Keratinocyte (primary cell): Measurements from ENCODE around the gene TNIP2.

Source experiments
- CTCF ChIP-seq, 3 experiments: IDR thresholded peaks in 1 of 3; conservative IDR thresholded peaks in 1 of 3; optimal IDR thresholded peaks in 1 of 3; 2 replicates in 2 of 3; 3 replicates in 1 of 3; pipeline versions ENCODE3 to v1.5.1; 2011; ENCODE audit warnings: low read length in 3 of 3, mild to moderate bottlenecking in 3 of 3, moderate library complexity in 2 of 3, control low read depth in 1 of 3, inconsistent platforms in 1 of 3; ENCODE audit not compliant: insufficient read depth in 2 of 3; ENCODE audit errors: extremely low read depth in 1 of 3
- EZH2 ChIP-seq: IDR thresholded peaks from one replicate; pipeline ENCODE4 v1.6.1; 2012; ENCODE audit warnings: inconsistent platforms, mild to moderate bottlenecking, low read length, moderate library complexity

GRCh38 chr4:2788101-2788500 lies 32.0 kb upstream of the TNIP2 start:
- TF ChIP-seq EZH2, result no peak
- no peak for TF ChIP-seq CTCF (optimal IDR thresholded peaks at IDR 0.05 in 1 of 3, IDR thresholded peaks at IDR 0.05 in 1 of 3, conservative IDR thresholded peaks at IDR 0.05 in 1 of 3; ENCODE audit: extremely low read depth in 1 of 3, insufficient read depth in 2 of 3, low read length in 3 of 3)
